ENCODE data around the gene CAPN14. TPM values are rescaled to one million over a fixed set of nuclear protein-coding genes. Genes with fewer than 3 reads are reported as not detected.

The CAPN14 gene
- total and polyA plus RNA-seq, 2 of the 4 experiments (the other 2 are of a cell fraction), result under 0.01 to 0.09 TPM

- in situ Hi-C loops (cut with MboI; ENCODE audit: low sequenced_read_pairs), result no loop called here
- no peak overlapping the region for H2AK9ac ChIP-seq (replicated peaks; ENCODE audit: low read depth, low read length, poor library complexity)
- H2BK120ac ChIP-seq (ENCODE audit: low read depth, low read length), result no peak overlapping the region
- H2AFZ ChIP-seq (replicated peaks; ENCODE audit: low read length, poor library complexity), result no peak overlapping the region
- H4K91ac ChIP-seq (ENCODE audit: insufficient read depth, low read depth, low read length), result no peak overlapping the region
- no peak overlapping the region for H3K56ac ChIP-seq (ENCODE audit: extremely low read depth, insufficient read depth, low read length)
- no peaks in the 10 kb centered on the region for H3K9me3 ChIP-seq (ENCODE audit: control insufficient read depth, insufficient read depth, low read length)
- H3K9me1 ChIP-seq (ENCODE audit: insufficient read depth, low read length), result no peaks in the 10 kb centered on the region
- H4K8ac ChIP-seq (ENCODE audit: low read depth in 2 of 2, low read length in 2 of 2), result no peak overlapping the region
- H3K23ac ChIP-seq (ENCODE audit: low read depth, low read length), result no peak overlapping the region
- no peak overlapping the region for H3K4ac ChIP-seq (ENCODE audit: low read depth, low read length)
- ChIA-PET CTCF (no interaction called here), POLR2A (ENCODE audit: unreplicated experiment) (no interaction called here)
- intact Hi-C loops (cut with micrococcal nuclease), result no loop called here
- no peak overlapping the region for H3K4me2 ChIP-seq (ENCODE audit: low read depth, low read length)
- no peak for ATAC-seq (ENCODE audit: low read depth)
- H3K27ac ChIP-seq (ENCODE audit: insufficient read depth, low read length), result no peak overlapping the region
- DNase-seq, result no peak
- H3K14ac ChIP-seq (replicated peaks; ENCODE audit: low read depth, low read length), result no peak overlapping the region
- no peak overlapping the region for H3K18ac ChIP-seq (ENCODE audit: low read depth, low read length)
- TF ChIP-seq POLR2A (IDR thresholded peaks at IDR 0.05; ENCODE audit: low read depth, low read length) (no peak), MXI1 (IDR thresholded peaks at IDR 0.05; ENCODE audit: borderline replicate concordance, low read depth, low read length) (no peak), ELK1 (IDR thresholded peaks at IDR 0.05; ENCODE audit: borderline replicate concordance, low read depth, low read length) (no peak)
- no peaks in the 10 kb centered on the region for H3K36me3 ChIP-seq (ENCODE audit: control insufficient read depth, insufficient read depth, low read length)
- no peak overlapping the region for H3K4me3 ChIP-seq (ENCODE audit: insufficient read depth, low read depth, low read length)
- 40% methylated on average over 1 of the region's 2 CpGs; no CpG with 5 or more reads in 1 of the 2 experiments for WGBS, 2 experiments (ENCODE audit: extremely low coverage in 2 of 2, insufficient read length in 1 of 2)
- peaks cover 15% of the 10 kb centered on the region for H3K27me3 ChIP-seq (ENCODE audit: control insufficient read depth, insufficient read depth, low read length)
- H2BK5ac ChIP-seq (ENCODE audit: low read depth, low read length, poor library complexity, severe bottlenecking), result no peak overlapping the region
- H2BK15ac ChIP-seq (ENCODE audit: low read depth, low read length), result no peak overlapping the region
- H3K9ac ChIP-seq (ENCODE audit: low read depth, low read length), result no peak overlapping the region
- no peak overlapping the region for H4K5ac ChIP-seq (ENCODE audit: low read depth, low read length)
- no peak overlapping the region for H2AK5ac ChIP-seq (ENCODE audit: low read depth, low read length)
- dilution Hi-C loops (cut with HindIII; ENCODE audit: low sequenced_read_pairs, unreplicated experiment), result no loop called here
- H4K20me1 ChIP-seq (ENCODE audit: insufficient read depth, low read length), result no peaks in the 10 kb centered on the region
- H2BK20ac ChIP-seq (ENCODE audit: low read depth, low read length), result no peak overlapping the region
- H3K79me1 ChIP-seq (ENCODE audit: low read depth in 1 of 2, low read length in 2 of 2), result no peaks in the 10 kb centered on the region
- BruUV-seq (replicated peaks), result no TSS peak
- no peaks in the 10 kb centered on the region for H3K4me1 ChIP-seq (ENCODE audit: control insufficient read depth, insufficient read depth, low read length)
These were observed 19.6 kb downstream of the CAPN14 start for GRCh38 chr2:31197669-31198068.
